Effector memory CD4-positive, alpha-beta T cell (primary cell): ENCODE data around the gene NKAIN2.
"Not testable (repeated sequence)": the region's sequence is repeated elsewhere in the genome, so short reads cannot be mapped to it uniquely, and the experiment has no call there.

Source experiments
- DNase-seq, 3 donors: peaks; one replicate each; pipeline ENCODE4 v3.0.0-alpha.2; 2020
- H3K27ac ChIP-seq: 2 replicates; pipeline ENCODE4 v1.7.0; 2013; ENCODE audit warnings: mild to moderate bottlenecking, low read length, moderate library complexity; ENCODE audit not compliant: insufficient read depth, poor library complexity, severe bottlenecking
- H3K27me3 ChIP-seq: replicated peaks from 2 replicates; pipeline ENCODE4 v1.7.0; 2013; ENCODE audit warnings: mild to moderate bottlenecking, low read length; ENCODE audit not compliant: insufficient read depth, control insufficient read depth, poor library complexity, severe bottlenecking
- H3K36me3 ChIP-seq: 2 replicates; pipeline ENCODE4 v1.7.0; 2013; ENCODE audit warnings: mild to moderate bottlenecking, low read length, moderate library complexity; ENCODE audit not compliant: control insufficient read depth, insufficient read depth
- H3K4me1 ChIP-seq: 2 replicates; pipeline ENCODE4 v1.7.0; 2013; ENCODE audit warnings: low read length, mild to moderate bottlenecking; ENCODE audit not compliant: control insufficient read depth, insufficient read depth, poor library complexity, severe bottlenecking
- H3K4me3 ChIP-seq: 2 replicates; pipeline ENCODE4 v1.7.0; 2013; ENCODE audit warnings: low read length, low read depth, mild to moderate bottlenecking; ENCODE audit not compliant: insufficient read depth, poor library complexity, severe bottlenecking
- H3K9me3 ChIP-seq: 2 replicates; pipeline ENCODE4 v1.7.0; 2013; ENCODE audit warnings: mild to moderate bottlenecking, low read length, moderate library complexity; ENCODE audit not compliant: control insufficient read depth

The NKAIN2 gene

DNA sequence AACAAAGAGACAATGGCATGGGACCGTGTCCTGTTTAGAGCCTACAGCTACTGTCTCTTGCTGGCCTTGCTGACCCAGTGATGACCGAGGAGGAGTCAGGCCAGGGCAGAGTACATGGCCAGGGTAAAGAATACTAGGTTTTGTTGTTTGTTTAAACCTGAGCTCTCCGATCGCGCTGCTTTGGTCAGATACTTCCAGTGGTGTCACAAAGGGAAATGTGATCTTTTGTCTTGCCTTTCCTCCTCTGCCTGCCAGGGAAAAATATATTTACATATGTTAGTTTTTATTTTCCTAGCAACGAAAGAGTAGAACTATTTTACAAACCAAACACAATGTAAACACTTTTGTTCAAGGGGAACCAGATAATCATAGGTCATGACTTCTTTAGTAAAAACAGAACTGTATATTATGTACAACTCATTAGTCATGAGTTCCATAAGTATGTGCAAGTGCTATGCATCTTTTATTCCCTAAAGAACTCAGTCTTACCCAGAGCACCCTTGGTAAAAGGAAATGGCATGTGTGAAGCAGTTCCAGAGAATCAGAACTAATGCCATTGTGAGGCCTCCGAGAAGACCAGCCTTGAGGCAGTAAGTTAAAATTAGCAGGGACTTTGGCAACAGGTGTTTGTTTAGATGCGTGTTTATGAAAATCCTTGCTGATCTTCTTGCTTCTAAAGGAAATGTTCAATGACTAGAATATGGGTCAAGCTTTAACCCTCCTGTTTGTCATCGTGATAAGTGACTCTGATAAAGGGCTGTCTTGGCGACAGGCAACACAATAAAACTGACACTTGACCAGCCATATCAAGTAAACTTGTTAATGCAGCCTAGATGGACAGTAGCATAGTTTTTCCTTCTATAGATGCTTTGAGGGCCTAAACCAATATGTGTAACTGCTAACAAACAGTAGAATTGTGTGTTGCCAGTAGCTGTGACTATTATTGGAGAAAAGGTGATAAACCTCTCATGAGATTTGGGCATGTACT lies 204.6 kb downstream of the NKAIN2 start:
- H3K27ac ChIP-seq, result no peak overlapping the region
- DNase-seq, result no peak

DNA sequence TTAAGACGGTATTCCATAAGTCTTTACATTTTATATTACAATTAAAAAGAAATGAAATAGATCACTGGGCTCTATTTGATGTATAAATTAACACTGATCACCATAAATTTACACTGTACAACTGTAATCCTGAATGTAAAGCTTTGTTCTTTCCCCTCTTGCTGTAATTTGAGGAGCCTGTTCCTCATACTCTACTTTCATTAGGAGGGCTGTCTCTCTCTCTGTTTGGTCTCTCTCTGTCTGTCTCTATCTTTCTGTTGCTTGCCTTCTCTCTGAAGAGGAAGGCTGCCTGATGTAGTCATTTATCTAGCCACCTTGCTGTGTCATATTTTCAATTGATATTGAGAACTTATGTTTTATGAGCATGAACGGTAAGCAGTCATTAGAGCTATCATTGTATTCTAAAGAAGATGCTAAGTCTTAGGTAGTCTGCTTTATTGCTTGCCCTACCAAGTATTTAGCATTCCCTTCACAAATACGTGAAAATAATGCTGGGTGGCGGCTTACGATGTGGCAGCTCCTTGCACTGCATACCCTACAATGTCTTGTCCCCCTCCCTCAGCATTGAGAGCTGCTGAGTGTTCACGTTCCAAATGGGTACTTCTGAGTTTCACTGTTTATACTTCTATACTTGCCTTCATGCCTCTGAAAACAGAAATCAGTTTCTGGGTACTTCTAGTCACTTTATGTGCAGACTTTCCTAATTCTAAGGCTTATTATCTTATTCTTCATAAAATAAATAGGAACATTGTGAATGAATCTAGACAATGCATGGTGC lies 205.5 kb downstream of the NKAIN2 start:
- Histone ChIP-seq H3K27ac (no peak overlapping the region), H3K4me1 (no peaks in the 10 kb centered on the region), H3K27me3 (no peaks in the 10 kb centered on the region), H3K9me3 (no peaks in the 10 kb centered on the region), H3K36me3 (no peaks in the 10 kb centered on the region), H3K4me3 (no peak overlapping the region)
- DNase-seq, result no peak

More for the DNA sequence above, 204.6 kb downstream of the NKAIN2 start:
- no peaks in the 10 kb centered on the region for H3K9me3 ChIP-seq
- no peaks in the 10 kb centered on the region for H3K27me3 ChIP-seq
- no peak overlapping the region for H3K4me3 ChIP-seq
- no peaks in the 10 kb centered on the region for H3K4me1 ChIP-seq
- H3K36me3 ChIP-seq, result no peaks in the 10 kb centered on the region

DNA sequence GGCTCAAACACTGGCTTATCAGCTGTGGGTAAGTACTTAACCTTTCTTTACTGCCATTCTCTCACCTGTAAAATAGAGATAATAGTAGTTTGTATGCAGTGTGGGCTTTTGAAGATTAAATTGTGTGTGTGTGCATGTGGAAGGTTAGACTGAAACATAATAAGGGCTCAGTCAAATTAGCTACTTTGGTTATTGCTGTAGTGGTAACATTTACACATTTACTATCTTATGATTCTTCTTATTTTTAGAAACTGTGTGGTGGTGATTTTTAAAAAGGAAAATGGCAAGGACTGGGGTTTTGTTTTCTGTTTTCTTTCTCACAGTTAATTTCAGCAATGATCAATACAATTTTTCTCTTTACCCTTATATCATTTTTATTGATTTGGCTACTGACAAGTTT lies 206.9 kb downstream of the NKAIN2 start:
- no peaks in the 10 kb centered on the region for H3K4me1 ChIP-seq
- H3K27me3 ChIP-seq, result no peaks in the 10 kb centered on the region
- no peaks in the 10 kb centered on the region for H3K36me3 ChIP-seq
- no peak overlapping the region for H3K27ac ChIP-seq
- H3K4me3 ChIP-seq, result no peak overlapping the region
- no peak for DNase-seq
- no peaks in the 10 kb centered on the region for H3K9me3 ChIP-seq

DNA sequence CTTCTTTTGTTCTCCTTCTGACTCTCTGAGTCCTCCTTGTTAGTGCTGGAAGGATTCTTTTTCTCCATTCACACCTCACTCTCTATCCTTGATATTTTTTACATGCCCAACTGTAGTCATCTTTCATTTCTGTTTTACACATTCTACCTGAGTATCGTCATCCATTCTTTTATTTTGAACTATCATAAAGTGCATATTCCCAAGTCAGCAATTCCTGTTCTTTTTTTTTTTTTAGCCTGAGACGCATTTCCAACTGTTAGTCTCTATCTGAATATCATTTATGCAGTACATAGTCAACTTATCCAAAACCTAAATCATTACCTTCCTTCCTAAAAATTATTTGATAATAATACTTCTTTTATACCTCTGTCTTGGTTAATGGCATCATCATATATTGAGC lies 207.5 kb downstream of the NKAIN2 start:
- no peaks in the 10 kb centered on the region for H3K4me1 ChIP-seq
- H3K27ac ChIP-seq, result no peak overlapping the region
- DNase-seq, result no peak
- H3K27me3 ChIP-seq, result no peaks in the 10 kb centered on the region
- no peaks in the 10 kb centered on the region for H3K9me3 ChIP-seq
- H3K4me3 ChIP-seq, result no peak overlapping the region
- no peaks in the 10 kb centered on the region for H3K36me3 ChIP-seq

DNA sequence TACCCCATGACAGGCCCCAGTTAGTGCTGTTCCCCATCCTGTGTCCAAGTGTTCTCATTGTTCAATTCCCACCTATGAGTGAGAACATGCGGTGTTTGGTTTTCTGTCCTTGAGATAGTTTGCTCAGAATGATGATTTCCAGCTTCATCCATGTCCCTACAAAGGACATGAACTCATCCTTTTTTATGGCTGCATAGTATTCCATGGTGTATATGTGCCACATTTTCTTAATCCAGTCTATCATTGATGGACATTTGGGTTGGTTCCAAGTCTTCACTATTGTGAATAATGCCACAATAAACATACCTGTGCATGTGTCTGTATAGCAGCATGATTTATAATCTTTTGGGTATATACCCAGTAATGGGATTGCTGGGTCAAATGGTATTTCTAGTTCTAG lies 218.4 kb downstream of the NKAIN2 start:
- not testable (repeated sequence) for H3K4me1 ChIP-seq, H3K36me3 ChIP-seq, H3K9me3 ChIP-seq, H3K27ac ChIP-seq, H3K4me3 ChIP-seq, DNase-seq, H3K27me3 ChIP-seq

DNA sequence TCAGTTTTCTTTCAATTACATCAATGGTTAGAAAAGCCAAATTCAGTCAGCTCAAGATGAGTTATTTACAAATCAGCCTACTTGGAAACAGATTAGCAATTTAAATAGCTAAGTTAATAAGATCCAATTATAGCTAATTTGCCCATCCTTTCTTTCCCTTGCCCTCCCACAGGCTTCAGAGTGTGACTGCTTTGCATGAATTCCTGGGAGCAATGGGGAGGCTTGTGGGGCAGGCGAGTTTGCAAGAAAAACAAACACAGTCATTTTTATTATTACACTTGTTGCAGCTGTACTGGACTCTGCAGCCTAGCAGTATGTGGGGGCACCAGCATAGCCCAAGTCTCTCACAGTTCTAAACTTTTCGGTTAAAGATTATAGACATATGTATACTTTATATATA lies 219.0 kb downstream of the NKAIN2 start:
- H3K4me3 ChIP-seq, result no peak overlapping the region
- no peak overlapping the region for H3K27ac ChIP-seq
- no peaks in the 10 kb centered on the region for H3K9me3 ChIP-seq
- no peaks in the 10 kb centered on the region for H3K4me1 ChIP-seq
- H3K27me3 ChIP-seq, result no peaks in the 10 kb centered on the region
- no peaks in the 10 kb centered on the region for H3K36me3 ChIP-seq
- DNase-seq, result no peak

DNA sequence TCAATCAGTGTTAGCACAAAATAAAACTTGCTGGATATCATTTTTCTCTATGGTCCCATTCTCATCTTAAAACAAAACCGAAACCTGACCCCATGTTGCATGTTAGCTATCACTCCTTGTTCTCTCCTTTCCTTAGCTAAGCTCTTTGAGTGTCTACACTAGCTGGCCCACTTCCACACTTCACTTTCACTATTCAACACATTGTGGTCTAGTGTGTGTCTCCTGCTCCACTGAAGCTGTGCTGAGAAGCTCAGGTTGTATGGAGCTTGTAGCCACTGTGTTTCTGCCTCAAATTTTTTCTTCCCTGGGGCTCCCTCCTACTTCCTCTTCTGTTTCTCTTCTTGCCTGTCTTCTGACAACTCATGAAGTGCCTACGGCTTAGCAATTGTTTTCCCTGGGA lies 223.0 kb downstream of the NKAIN2 start:
- Histone ChIP-seq H3K27ac (no peak overlapping the region), H3K9me3 (no peaks in the 10 kb centered on the region), H3K4me1 (no peaks in the 10 kb centered on the region), H3K27me3 (no peaks in the 10 kb centered on the region), H3K4me3 (no peak overlapping the region), H3K36me3 (no peaks in the 10 kb centered on the region)
- no peak for DNase-seq

DNA sequence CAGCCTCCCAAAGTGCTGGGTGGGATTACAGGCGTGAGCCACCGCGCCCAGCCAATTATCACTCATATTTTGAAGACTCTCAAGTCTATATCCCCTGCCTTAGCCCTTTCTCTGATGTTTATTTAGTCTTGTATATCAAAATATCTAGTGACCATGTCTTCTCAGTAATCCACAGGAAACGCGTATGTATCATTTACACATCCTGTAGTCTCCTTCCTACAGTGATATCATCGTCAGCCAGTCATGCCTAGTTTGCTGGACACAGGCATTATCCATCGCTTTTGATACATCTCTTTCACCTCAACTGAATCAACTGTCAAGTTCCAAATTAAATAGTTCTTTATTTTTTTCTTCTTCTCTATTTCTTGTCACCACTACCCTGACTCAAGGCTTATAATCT lies 223.7 kb downstream of the NKAIN2 start:
- Histone ChIP-seq H3K27ac (no peak overlapping the region), H3K27me3 (no peaks in the 10 kb centered on the region), H3K9me3 (no peaks in the 10 kb centered on the region), H3K4me1 (no peaks in the 10 kb centered on the region), H3K36me3 (no peaks in the 10 kb centered on the region), H3K4me3 (no peak overlapping the region)
- DNase-seq, result no peak

DNA sequence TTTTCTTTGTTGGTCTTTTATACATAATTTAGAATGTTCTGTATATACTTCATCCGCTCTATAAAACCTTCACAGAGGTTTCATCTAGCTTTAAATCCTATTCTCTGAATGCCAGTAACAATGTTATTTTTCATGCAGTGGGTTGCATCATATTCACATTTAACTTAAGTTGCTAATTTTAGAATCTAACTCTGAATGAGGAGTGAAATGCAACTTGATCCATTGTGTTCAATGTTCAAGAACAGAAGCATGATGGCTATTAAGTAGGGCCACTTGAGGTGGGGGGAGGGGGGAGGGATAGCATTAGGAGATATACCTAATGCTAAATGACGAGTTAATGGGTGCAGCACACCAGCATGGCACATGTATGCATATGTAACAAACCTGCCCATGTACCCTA lies 224.5 kb downstream of the NKAIN2 start:
- no peaks in the 10 kb centered on the region for H3K9me3 ChIP-seq
- H3K36me3 ChIP-seq, result no peaks in the 10 kb centered on the region
- no peaks in the 10 kb centered on the region for H3K27me3 ChIP-seq
- H3K27ac ChIP-seq, result no peak overlapping the region
- no peaks in the 10 kb centered on the region for H3K4me1 ChIP-seq
- DNase-seq, result no peak
- H3K4me3 ChIP-seq, result no peak overlapping the region

DNA sequence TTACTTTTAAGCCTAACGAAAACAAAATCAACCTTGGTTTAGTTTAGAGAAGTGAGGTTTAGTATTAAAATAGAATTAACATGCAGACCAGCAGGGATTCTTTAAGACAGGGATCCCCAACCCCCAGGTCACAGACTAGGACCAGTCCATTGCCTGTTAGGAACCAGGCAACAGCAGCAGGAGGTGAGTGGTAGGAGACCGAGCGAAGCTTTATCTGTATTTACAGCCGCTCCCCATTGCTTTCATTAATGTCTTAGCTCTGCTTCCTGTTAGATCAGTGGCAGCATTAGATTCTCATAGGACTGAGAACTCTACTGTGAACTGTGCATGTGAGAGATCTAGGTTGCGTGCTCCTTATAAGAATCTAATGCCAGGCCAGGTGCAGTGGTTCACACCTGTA lies 225.9 kb downstream of the NKAIN2 start:
- no peaks in the 10 kb centered on the region for H3K4me1 ChIP-seq
- H3K36me3 ChIP-seq, result no peaks in the 10 kb centered on the region
- H3K27me3 ChIP-seq, result no peaks in the 10 kb centered on the region
- no peak overlapping the region for H3K4me3 ChIP-seq
- no peak overlapping the region for H3K27ac ChIP-seq
- H3K9me3 ChIP-seq, result no peaks in the 10 kb centered on the region
- DNase-seq, result no peak
